ENCODE data around the gene PRX.

Gene PRX

GRCh38 chr19:40383668-40384248 lies 29.4 kb downstream of the PRX start:
- Histone ChIP-seq H3K4me1 (ENCODE audit: control insufficient read depth in 1 of 2, insufficient read depth in 1 of 2, low read depth in 1 of 2, low read length in 1 of 2) (no peaks in the 10 kb centered on the region), H3K27ac (no peak overlapping the region), H3K4me3 (ENCODE audit: low read depth in 1 of 2, low read length in 1 of 2) (no peak overlapping the region), H3K27me3 (no peaks in the 10 kb centered on the region), H3K36me3 (peaks cover 7% of the 10 kb centered on the region), H3K9me3 (no peaks in the 10 kb centered on the region)
- TF ChIP-seq CTCF (IDR thresholded peaks at IDR 0.05): no peak

DNA sequence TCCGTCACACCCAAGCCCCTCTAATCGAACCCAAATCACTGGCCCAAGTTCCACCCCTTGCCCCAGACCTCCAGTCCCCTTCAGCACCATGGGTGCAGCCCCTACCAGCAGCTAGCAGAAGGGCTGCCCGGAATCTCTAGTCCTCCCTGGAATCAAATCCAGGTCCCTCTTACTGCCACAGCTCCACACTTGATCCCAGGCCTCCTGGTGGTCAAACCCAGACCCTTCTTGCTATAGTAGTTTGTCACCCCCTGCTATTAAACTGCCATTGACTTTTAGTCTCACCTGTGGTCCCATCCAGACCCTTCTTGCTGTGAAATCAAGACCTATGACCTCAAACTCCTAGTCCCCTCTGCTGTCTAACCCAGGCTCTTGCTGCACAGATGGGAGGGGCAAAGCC lies 31.9 kb downstream of the PRX start:
- no peak for TF ChIP-seq CTCF (IDR thresholded peaks at IDR 0.05)
- no peak overlapping the region for H3K27ac ChIP-seq
- no peaks in the 10 kb centered on the region for H3K9me3 ChIP-seq
- no peaks in the 10 kb centered on the region for H3K27me3 ChIP-seq
- H3K4me1 ChIP-seq (ENCODE audit: control insufficient read depth in 1 of 2, insufficient read depth in 1 of 2, low read depth in 1 of 2, low read length in 1 of 2): no peaks in the 10 kb centered on the region
- H3K36me3 ChIP-seq: peaks cover 27% of the 10 kb centered on the region
- H3K4me3 ChIP-seq (ENCODE audit: low read depth in 1 of 2, low read length in 1 of 2): no peak overlapping the region

GRCh38 chr19:40380199-40381037 lies 32.8 kb downstream of the PRX start:
- Histone ChIP-seq H3K27ac (no peak overlapping the region), H3K4me3 (ENCODE audit: low read depth in 1 of 2, low read length in 1 of 2) (no peak overlapping the region), H3K9me3 (no peaks in the 10 kb centered on the region), H3K36me3 (peaks cover 27% of the 10 kb centered on the region), H3K27me3 (no peaks in the 10 kb centered on the region), H3K4me1 (ENCODE audit: control insufficient read depth in 1 of 2, insufficient read depth in 1 of 2, low read depth in 1 of 2, low read length in 1 of 2) (no peaks in the 10 kb centered on the region)
- TF ChIP-seq CTCF (IDR thresholded peaks at IDR 0.05): no peak

DNA sequence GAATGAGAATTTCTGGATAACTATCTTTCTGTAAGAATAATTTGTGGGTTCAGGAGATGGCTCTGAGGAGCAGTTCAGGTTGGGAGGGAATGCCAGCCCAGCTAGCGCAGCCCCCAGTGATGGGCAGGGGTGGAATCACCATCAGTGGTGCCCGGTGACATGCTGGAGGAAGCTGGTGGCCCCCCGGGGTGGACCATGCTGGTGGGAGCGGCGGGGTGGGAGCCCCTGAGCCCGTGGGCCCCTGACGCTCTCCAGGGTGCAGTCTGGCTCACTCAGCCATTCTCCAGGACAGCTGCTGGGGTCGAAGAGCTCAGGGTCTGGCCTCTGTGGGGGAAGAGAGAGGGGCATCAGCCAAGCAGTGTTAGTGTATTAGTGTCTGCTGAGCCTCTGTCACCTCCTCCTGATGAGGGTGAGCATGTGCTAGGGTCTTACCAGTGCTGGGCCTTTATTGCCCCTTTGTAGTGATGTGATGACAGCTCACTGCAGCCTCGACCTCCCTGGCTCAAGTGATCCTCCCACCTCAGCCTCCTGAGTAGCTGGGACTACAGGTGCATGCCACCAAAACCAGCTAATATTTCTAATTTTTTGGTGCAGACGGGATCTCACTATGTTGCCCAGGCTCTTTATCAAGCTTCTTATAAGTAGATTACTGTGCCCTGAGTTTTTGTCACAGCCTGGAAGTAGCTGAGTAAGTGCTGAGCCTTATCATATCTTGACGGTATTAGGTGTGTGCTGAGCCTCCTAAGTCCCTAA lies 33.6 kb downstream of the PRX start:
- Histone ChIP-seq H3K27ac (no peak overlapping the region), H3K4me3 (ENCODE audit: low read depth in 1 of 2, low read length in 1 of 2) (no peak overlapping the region), H3K36me3 (peaks cover 29% of the 10 kb centered on the region), H3K27me3 (no peaks in the 10 kb centered on the region), H3K9me3 (no peaks in the 10 kb centered on the region), H3K4me1 (ENCODE audit: control insufficient read depth in 1 of 2, insufficient read depth in 1 of 2, low read depth in 1 of 2, low read length in 1 of 2) (no peaks in the 10 kb centered on the region)
- no peak for TF ChIP-seq CTCF (IDR thresholded peaks at IDR 0.05)

- H3K27ac ChIP-seq: no peak overlapping the region
- peaks cover 37% of the 10 kb centered on the region for H3K36me3 ChIP-seq
- H3K4me3 ChIP-seq (ENCODE audit: low read depth in 1 of 2, low read length in 1 of 2): no peak overlapping the region
- H3K9me3 ChIP-seq: no peaks in the 10 kb centered on the region
- H3K4me1 ChIP-seq (ENCODE audit: control insufficient read depth in 1 of 2, insufficient read depth in 1 of 2, low read depth in 1 of 2, low read length in 1 of 2): no peaks in the 10 kb centered on the region
- H3K27me3 ChIP-seq: no peaks in the 10 kb centered on the region
- no peak for TF ChIP-seq CTCF (IDR thresholded peaks at IDR 0.05)
These were observed 34.7 kb downstream of the PRX start for GRCh38 chr19:40378509-40378908.
